Subcutaneous adipose tissue (tissue), 4 donors: ENCODE results near the gene ZDHHC11. TPM values are rescaled to one million over a fixed set of nuclear protein-coding genes. Genes with fewer than 3 reads are reported as not detected.

ENCODE experiments used
- total RNA-seq, 4 donors: library from RNA; depleted of rRNA; stranded (reverse); fragments of >200 nt; gene quantifications; one replicate each; pipeline ENCODE4 v1.1.0, GENCODE V29; 2016

The ZDHHC11 gene
- total RNA-seq, 4 donors from 2014 or later, result 0.88 to 4.5 (median 1.3) TPM

Other genes starting within 250 kb of the ZDHHC11 start
- 1 to 10 TPM; 1.8 to 5.3 (median 2.9) TPM for gene CEP72, start 238.6 kb downstream of the ZDHHC11 start, total RNA-seq
- gene TPPP, start 157.6 kb downstream of the ZDHHC11 start, total RNA-seq, result 1 to 10 TPM; 1.1 to 8.1 (median 2.8) TPM
- gene ZDHHC11B, start 66.3 kb downstream of the ZDHHC11 start, total RNA-seq, result 1 to 10 TPM in 1 of 4 donors, under 1 TPM in 3; 0.19 to 2.3 (median 0.39) TPM
- 10 to 100 TPM; 22.6 to 34.5 (median 29.8) TPM for gene BRD9, start 41.8 kb upstream of the ZDHHC11 start, total RNA-seq
- gene TRIP13, start 41.9 kb upstream of the ZDHHC11 start, total RNA-seq, result 1 to 10 TPM in 2 of 4 donors, under 1 TPM in 1, not detected in 1; 0.75 to 2.4 (median 1.5) TPM
- gene NKD2, start 157.8 kb upstream of the ZDHHC11 start, total RNA-seq, result 1 to 10 TPM in 1 of 4 donors, not detected in 3; 1.1 TPM